GM21619 (cell line): ENCODE measurements around the gene IQSEC3.
"Not testable (repeated sequence)": the region's sequence is repeated elsewhere in the genome, so short reads cannot be mapped to it uniquely, and the experiment has no call there.

ENCODE experiments used
- ATAC-seq: cut with Tn5 transposase; IDR thresholded peaks from one replicate; pipeline ENCODE4 v1.9.1; 2021; ENCODE audit not compliant: unreplicated experiment

Gene IQSEC3

GRCh38 chr12:66428-66781, at the start of gene IQSEC3:
IQSEC3 (plus strand) TSS chr12:66767; CDS start chr12:66883, 116 bp downstream.
- ATAC-seq, result not testable (repeated sequence)

DNA sequence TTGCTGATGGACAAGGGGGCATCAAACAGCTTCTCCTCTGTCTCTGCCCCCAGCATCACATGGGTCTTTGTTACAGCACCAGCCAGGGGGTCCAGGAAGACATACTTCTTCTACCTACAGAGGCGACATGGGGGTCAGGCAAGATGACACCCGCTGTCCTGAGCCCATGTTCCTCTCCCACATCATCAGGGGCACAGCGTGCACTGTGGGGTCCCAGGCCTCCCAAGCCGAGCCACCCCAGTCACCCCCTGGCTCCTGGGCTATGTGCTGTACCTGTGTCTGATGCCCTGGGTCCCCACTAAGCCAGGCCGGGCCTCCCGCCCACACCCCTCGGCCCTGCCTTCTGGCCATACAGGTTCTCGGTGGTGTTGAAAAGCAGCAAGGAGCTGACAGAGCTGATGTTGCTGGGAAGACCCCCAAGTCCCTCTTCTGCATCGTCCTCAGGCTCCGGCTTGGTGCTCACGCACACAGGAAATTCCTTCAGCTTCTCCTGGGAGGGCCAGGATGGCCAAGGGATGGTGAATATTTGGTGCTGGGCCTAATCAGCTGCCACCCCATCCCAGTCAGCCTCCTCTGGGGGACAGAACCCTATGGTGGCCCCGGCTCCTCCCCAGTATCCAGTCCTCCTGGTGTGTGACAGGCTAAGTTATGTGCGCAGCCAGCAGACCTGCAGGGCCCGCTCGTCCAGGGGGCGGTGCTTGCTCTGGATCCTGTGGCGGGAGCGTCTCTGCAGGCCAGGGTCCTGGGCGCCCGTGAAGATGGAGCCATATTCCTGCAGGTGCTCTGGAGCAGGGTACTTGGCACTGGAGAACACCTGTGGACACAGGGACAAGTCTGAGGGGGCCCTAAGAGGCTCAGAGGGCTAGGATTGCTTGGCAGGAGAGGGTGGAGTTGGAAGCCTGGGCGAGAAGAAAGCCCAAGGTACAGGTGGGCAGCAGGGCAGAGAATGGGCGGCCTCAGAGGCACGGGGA, 48.9 kb upstream of the IQSEC3 start:
- ATAC-seq, result not testable (repeated sequence)

DNA sequence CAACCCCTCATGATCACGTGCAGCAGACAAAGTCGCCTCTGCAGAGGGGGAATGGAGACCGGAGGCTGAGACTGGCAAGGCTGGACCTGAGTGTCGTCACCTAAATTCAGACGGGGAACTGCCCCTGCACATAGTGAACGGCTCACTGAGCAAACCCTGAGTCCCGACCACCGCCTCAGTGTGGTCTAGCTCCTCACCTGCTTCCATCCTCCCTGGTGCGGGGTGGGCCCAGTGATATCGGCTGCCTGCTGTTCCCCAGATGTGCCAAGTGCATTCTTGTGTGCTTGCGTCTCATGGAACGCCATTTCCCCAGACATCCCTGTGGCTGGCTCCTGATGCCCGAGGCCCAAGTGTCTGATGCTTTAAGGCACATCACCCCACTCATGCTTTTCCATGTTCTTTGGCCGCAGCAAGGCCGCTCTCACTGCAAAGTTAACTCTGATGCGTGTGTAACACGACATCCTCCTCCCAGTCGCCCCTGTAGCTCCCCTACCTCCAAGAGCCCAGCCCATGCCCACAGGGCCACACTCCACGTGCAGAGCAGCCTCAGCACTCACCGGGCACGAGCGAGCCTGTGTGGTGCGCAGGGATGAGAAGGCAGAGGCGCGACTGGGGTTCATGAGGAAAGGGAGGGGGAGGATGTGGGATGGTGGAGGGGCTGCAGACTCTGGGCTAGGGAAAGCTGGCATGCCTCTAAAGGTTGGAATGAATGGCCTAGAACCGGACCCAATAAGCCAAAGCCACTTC, 47.6 kb upstream of the IQSEC3 start:
- not testable (repeated sequence) for ATAC-seq

- not testable (repeated sequence) for ATAC-seq
These were observed 46.7 kb upstream of the IQSEC3 start for GRCh38 chr12:19906-20305.

DNA sequence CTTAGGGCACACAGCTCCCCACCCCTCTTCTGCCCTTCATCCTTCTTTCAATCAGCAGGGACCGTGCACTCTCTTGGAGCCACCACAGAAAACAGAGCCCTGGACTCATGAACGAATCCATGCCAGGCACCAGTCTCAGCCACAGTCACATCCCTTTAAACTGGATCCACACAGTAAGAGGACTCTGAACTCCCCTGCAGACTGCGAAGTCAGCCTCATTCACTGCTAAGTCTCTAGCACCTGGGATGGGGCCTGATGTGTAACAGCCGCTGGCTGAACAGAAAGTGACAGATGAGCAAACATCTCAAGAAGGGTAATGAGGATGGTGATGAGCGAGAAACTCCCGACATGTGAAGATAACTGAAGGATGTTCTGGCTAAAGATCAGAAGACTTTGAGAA, 45.8 kb upstream of the IQSEC3 start:
- ATAC-seq, result no peak

DNA sequence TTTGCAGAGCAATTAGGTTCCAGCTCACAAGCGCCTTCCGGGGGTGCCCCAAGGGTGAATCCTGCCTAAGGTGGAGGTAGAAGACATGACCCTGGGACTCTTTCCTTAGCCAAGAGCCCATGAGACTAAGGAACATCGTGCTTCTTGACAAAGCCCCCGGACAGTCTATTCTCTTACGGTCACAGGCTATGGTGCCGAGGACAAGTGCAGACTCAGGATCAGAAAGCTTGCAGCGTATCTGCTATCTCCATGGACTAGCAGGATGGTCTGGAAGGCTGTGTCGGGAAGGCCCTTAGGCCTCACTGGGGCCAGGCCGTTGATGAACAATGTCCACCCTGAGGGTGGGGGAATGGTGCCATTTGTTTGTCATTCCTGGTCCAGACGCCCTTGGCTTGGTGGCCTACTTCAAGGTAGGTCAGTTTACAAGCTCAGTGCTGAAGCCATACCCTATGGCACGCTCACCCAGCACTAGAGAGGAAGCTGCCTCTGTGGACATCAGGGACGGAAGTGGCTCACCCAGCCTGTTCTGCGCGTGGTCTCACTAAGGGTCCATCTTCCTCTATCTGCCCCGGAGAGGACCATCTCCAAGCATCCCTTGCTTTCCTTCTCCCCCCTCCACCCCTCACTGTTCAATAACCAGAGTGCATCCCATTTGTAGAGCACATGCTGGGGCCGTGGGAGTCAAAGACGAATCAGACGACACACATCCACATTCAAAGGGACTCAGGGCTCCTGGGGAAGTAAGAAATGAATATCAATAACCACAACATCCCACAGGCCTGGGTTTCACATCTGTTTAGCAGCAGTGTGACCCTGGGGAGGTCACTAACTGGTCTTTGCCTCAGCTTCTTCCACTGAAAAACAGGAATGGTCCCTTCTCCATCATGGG, 45.0 kb upstream of the IQSEC3 start:
- peak; percentile 54 for ATAC-seq

GRCh38 chr12:22190-22529, 44.4 kb upstream of the IQSEC3 start:
- peak; percentile 15 for ATAC-seq

DNA sequence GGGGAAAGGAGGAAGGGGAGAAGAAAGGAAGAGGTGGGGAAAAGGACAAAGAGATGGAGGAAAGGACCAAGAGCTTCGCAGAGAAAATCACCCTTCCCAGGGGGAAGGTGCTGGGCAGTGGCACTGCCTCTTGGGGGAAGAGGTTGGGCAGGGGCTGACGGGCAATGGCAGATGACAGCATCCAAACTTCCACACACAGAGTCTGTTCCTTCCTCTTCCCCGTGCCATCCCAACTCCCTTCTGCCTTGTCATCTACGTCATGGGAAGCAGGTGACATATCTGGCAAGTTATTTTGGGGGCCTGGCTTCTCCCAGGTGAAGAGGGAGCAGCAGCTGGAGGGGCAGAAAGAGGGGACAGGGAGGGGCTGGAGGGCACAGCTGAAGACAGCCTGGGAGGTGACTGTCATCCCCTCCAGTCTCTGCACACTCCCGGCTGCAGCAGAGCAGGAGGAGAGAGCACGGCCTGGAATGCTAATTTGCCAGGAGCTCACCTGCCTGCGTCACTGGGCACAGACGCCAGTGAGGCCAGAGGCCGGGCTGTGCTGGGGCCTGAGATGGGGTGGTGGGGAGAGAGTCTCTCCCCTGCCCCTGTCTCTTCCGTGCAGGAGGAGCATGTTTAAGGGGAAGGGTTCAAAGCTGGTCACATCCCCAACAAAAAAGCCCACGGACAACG, 43.9 kb upstream of the IQSEC3 start:
- ATAC-seq, result no peak

GRCh38 chr12:27904-28303, 38.7 kb upstream of the IQSEC3 start:
- ATAC-seq, result not testable (repeated sequence)

DNA sequence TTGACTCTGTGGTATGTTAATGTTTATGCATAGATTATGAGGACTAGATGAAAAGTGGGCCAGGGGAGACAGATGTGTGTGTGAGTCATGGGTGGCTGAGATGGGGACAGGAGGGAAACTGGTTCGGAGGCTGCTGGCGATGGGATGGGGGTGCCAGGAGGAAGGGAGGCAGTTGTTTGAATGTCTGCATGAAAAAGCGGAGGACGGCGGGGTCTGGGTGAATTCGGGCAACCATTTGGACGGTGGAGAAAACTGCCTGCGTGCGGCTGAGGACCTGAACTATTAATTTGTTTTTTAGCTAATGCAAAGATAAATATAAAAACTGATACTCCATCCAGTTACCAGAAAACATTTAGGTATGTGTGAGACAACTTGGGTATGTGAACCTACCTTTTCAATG, 27.8 kb upstream of the IQSEC3 start:
- not testable (repeated sequence) for ATAC-seq

DNA sequence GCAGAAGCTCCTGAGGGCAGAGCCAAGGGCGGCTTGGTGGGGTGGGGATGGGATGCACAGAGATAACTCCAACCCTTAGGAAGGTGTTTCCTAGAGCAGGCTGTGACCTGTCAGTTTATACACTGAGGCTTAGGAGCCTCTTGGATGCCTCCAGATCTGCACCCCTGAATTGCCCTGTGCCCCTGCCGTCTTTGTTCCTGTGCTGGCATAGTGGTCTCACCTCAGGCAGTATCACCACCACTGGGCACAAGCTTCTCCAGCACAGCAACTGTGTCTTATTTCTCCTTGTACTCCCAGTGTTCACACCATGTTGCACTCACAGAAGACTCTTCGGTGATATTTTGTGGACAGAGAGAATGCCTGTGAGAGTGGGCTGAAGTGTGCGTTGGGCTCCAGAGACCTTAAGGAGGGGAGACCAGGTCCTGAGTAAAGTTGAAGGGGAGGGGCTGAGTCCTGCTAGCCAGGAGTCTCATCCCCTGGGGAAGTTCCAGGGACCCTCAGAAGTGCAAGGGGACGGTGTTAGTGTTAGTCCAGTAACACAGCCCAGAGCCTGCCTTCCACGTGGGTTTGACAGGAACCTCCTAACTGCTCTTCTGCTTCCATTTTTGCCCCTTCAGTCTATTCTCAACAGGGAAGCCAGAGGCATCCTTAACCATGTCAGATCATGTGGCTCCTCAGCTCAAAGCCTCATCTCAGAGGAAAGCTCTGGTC, 26.9 kb upstream of the IQSEC3 start:
- ATAC-seq, result not testable (repeated sequence)

DNA sequence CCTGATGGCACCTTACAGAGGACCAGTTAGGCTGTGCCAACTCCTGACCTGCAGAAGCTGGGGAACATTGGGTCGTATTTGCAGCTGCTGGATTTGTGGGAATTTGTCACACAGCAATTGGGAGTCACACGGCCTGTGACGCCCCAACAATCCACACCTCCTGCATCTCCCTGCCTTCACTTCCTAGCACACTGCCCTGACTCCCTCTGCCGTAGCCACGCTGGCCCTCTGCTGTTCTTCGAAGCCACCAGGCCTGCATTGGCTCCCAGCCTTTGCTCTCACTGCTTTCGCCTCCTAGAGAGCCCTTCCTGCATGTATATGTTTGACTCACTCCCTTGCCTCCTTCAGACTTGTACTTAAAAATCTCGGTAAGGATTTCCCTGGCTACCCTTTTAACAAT, 22.2 kb upstream of the IQSEC3 start:
- not testable (repeated sequence) for ATAC-seq

- not testable (repeated sequence) for ATAC-seq
These were observed 21.2 kb upstream of the IQSEC3 start for GRCh38 chr12:45235-45990.

- not testable (repeated sequence) for ATAC-seq
These were observed 20.6 kb upstream of the IQSEC3 start for GRCh38 chr12:45991-46358.

DNA sequence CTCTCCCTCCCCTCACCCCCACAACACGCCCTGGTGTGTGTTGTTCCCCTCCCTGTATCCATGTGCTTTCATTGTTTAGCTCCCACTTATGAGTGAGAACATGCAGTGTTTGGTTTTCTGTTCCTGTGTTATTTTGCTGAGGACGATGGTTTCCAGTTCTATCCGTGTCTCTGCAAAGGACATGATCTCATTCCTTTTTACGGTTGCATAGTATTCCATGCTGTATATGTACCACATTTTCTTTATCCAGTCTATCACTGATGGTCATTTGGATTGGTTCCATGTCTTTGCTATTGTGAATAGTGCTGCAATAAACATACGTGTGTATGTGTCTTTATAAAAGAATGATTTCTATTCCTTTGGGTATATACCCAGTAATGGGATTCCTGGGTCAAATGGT, 20.0 kb upstream of the IQSEC3 start:
- ATAC-seq, result not testable (repeated sequence)

- ATAC-seq, result not testable (repeated sequence)
These were observed 18.8 kb upstream of the IQSEC3 start for GRCh38 chr12:47699-48226.

DNA sequence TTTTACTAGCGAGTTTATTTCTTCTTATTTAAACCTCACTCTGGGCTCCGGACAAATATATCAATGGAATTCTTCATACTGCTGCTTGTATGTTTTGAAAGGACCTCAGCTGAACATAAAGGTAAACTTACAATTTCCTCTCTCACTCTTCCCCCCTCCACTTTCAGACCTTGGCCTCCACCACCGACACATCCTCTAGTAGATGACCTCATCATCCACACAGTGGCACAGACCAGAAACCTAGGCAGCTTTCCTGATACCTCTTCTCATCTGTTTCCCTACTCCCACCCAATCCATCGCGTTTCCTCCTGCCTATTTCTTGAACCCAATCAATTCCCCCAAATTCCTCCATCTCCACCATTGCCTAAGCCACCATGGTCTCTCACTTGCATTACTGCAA, 17.4 kb upstream of the IQSEC3 start:
- not testable (repeated sequence) for ATAC-seq

GRCh38 chr12:51087-51486, 15.5 kb upstream of the IQSEC3 start:
- ATAC-seq, result not testable (repeated sequence)

- ATAC-seq, result not testable (repeated sequence)
These were observed 14.6 kb upstream of the IQSEC3 start for GRCh38 chr12:51962-52361.
